Activated CD8-positive, alpha-beta memory T cell treated with anti-CD3 and anti-CD28 coated beads, Interleukin-2, amount 50 U/mL, for 48 hours (primary cell): ENCODE measurements around the gene PRICKLE3.
"Not testable (repeated sequence)": the region's sequence is repeated elsewhere in the genome, so short reads cannot be mapped to it uniquely, and the experiment has no call there.

Source experiments
- DNase-seq: peaks from one replicate; pipeline ENCODE4 v3.0.0-alpha.2; 2020

Gene PRICKLE3

GRCh38 chrX:49177873-49178480 is 8.2 kb downstream of the PRICKLE3 start:
- DNase-seq, result no peak

DNA sequence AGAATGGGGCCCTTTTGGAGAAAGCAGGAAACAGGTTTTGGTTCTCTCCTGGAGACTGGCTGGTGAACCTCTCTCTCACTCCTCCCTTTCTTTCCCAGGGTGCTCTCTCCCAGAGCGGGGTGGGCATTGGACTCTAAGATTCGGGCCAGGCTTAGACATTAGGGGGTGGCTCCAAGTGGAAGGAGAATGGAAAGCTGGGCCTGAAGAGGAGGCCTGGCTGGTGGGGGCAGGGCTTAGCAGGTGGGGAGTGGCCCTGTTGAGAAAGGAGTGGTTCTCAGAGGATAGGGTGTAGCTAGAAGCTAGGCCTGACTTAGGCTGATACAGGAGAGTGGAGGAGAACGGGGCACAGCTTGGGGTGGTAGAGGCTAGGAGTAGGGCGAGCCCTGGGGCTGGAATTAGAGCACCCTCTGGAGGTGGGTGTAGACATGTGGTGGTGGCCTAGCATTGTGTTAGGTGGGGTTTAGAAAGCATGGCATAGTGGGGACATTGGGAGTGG is 8.8 kb downstream of the PRICKLE3 start:
- DNase-seq, result no peak

GRCh38 chrX:49176421-49177326 is 9.5 kb downstream of the PRICKLE3 start:
- no peak for DNase-seq

DNA sequence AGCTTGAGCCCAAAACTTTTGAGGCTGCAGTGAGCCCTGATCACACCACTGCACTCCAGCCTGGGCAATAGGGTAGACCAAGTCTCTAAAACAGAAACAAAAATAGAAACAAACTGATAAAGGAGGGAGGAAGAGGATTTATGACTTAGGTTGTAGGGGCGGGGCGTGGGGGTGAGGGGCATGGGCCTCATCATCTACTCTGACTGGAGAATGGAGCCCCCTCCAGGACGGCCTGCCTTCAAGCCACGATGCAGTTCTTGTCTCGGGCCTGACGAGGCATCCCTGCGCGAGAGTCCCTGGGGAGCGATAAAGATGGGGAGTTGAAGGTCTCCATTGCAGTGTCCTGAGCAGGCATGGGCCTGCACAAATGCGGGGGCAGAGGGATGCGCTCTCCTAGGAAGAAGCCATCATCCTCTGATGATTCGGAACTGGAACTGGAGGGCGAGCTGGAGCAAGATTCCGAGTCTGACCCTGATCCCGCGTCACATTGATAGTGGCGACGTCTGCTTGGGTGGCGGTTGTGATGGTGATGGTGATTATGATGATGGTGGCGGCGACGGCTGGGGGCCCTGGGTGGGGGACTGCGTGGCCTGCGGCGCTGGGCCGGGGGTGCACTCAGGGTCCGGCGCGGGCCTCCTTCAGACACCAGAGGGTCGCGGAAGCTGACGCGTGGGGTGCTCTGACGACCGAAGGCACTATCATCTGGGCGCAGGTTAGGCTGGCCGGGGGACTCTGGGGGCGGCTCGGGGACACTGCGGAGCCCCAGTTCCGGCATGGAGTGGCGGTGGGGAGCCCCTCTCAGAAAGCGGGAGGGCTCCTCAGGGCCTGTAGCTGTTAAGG is 10.5 kb downstream of the PRICKLE3 start:
- no peak for DNase-seq

DNA sequence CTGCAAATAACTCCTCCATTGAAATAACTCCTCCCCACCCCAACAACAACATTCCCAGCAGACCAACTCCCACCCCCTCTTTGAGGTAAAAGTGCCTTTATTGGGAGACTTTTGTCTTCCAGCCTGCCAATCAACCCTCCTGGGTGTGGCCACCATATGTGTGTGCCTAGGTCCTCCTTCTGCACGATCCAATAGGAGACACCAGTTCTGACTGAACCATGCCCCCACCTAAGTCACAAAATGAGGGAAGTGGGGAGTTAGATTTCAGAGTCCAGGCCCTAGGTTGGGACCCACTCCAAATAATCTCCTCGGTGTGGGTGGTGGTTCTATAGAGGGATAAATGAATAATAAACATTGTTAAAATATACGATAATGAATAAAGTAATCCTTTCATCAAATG is 11.4 kb downstream of the PRICKLE3 start:
- no peak for DNase-seq

- DNase-seq, result not testable (repeated sequence)
Measured at GRCh38 chrX:49173544-49173943, 12.6 kb downstream of the PRICKLE3 start.

GRCh38 chrX:49172280-49172780 is 13.8 kb downstream of the PRICKLE3 start:
- peak; percentile 79 for DNase-seq

- DNase-seq, result peak; percentile 83
Measured at GRCh38 chrX:49171752-49172279, 14.4 kb downstream of the PRICKLE3 start, which contains the start of gene PLP2. Gene PLP2, plus strand, starts transcription at chrX:49171898. Its CDS starts 103 bp downstream, at chrX:49172001.

DNA sequence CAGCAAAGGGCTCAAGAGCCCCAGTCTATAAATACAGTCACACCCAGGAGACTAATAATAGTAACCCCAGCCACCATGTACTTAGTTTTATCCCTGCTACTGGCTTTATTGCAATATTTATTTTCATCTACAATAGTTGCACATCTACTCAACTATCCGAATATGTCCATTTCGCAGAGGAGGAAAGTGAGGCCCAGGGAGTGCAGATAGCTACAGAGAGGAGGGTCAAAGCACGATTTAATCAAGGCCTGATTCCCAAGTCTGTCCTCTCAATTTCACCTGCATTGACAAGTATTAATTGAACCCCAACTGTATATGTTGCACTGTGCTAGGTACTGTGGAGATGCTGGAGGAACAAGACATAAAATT is 18.4 kb downstream of the PRICKLE3 start:
- no peak for DNase-seq

DNA sequence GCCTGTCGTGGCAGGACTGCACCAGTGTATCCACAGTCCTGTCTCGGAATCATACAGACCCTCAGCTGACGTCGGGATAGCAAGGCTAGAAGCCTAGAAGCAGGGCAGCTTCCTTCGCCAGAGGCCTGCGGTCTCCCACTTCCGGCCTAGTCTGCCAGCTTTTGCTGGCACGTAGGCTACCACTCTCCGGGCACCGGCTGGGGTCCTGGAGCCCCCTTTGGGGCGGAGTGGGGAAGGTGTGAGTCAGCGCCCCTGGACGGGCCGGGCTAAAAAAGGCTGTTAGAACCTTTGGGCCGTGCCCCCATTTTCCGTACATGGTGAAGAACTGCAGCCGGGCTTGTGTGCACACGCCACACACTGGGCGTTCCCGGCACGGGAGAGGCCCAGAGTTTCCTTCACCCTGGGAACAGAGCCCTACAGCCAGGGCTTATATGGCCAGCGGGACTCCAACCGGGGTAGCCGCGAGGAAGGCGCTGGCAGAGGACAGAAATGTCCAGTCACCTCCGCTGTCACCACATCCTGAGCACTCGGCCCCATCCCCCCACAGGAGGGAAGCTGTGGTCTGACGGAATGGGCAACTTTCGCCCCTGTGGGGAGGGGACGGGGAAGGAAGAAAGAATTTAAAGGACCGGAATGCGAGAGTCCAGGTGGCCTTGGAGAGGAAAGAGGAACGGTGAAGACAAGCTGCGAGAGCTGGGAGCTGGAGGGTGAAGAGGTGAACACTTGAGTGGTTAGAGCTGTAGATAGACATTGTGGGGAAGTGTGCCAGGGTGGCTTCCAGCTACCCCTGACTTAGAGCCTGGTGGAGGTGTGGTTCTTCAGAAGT is 19.0 kb downstream of the PRICKLE3 start:
- DNase-seq, result peak; percentile 81

- DNase-seq, result peak; percentile 81
Measured at GRCh38 chrX:49165901-49166881, 20.0 kb downstream of the PRICKLE3 start.

- no peak for DNase-seq
Measured at GRCh38 chrX:49164589-49165360, 21.4 kb downstream of the PRICKLE3 start.

DNA sequence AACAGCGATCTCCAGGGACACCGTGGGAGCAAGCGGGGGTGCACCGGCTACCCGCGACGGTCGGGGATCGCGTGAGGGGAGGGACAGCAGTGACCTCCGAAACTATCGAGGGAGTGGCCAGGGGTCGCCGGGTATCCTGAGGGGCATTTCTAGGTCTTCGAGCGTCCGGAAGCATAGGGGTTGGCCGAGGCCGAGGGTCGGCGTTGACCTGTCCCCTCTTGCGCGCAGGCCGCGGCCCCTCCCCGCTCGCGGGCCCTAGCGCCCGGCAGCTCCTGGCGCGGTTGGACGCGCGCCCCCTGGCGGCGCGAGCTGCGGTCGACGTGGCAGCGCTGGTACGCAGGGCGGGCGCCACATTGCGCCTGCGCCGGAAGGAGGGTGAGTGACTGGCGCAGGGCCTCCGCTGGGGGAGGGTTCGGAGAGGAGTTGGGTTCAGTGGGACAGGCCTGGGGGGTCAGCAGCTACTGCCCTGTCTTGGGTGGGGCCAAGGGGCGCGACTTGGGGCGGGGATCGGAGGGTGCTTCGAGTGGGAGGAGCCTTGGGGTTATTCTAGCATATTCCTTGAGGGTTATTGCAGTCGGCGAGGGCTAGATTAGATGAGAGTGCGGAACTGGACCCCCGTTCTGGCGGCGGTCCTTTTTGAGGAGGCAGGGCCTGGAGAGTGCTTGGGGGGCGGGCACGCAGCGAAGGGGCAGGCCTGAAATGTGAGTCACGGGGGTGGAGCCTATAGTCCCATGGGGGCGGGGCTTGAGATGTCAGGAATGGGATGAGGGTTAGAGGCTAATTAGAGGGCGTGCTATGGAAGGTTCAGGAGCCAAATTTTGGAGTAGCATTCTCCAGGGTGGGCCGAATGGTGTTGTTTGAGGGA is 22.4 kb downstream of the PRICKLE3 start:
- DNase-seq, result peak; percentile 87

- no peak for DNase-seq
Measured at GRCh38 chrX:49162620-49163019, 23.6 kb downstream of the PRICKLE3 start, which contains the start of gene MAGIX. Gene MAGIX, plus strand, starts transcription at chrX:49162758. Its CDS starts 132 bp downstream, at chrX:49162890.

DNA sequence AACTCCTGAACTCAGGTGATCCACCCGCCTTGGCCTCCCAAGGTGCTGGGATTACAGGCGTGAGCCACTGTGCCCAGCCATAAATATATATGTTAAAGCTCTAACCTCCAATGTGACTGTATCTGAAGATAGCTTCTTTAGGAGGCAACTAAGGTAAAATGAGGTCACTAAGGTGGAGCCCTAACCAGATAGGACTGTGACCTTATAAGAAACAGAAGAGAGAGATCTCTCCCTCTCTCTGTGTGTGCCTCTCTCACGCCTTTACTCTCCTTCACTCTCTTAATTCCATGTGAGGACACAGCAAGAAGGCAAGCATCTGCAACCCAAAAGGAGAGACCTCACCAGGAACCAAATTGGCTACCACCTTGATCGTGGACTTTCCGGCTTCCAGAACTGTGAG is 24.5 kb downstream of the PRICKLE3 start:
- DNase-seq, result no peak

GRCh38 chrX:49160908-49161307 is 25.3 kb downstream of the PRICKLE3 start:
- DNase-seq, result no peak

- DNase-seq, result no peak
Measured at GRCh38 chrX:49157194-49157593, 29.0 kb downstream of the PRICKLE3 start.
